Body of pancreas (tissue), 4 donors: Measurements from ENCODE around the gene BCAS4.

Experiments used
- POLR2A ChIP-seq, 3 donors: fragments of 450-650 bp; IDR thresholded peaks; one replicate each; pipeline ENCODE4 v1.6.1; 2016; ENCODE audit warnings: antibody characterized with exemption in 3 of 3, mild to moderate bottlenecking in 2 of 3
- TF ChIP-seq, protein P1 (sequence below), 7 experiments: fragments of 450-650 bp in 4 of 7; fragments of 200-600 bp in 3 of 7; sonication (generic) in 3 of 7; IDR thresholded peaks; one replicate each; pipeline ENCODE4 v1.5.1; 2016 to 2019; ENCODE audit warnings: antibody characterized with exemption in 7 of 7

DNA sequence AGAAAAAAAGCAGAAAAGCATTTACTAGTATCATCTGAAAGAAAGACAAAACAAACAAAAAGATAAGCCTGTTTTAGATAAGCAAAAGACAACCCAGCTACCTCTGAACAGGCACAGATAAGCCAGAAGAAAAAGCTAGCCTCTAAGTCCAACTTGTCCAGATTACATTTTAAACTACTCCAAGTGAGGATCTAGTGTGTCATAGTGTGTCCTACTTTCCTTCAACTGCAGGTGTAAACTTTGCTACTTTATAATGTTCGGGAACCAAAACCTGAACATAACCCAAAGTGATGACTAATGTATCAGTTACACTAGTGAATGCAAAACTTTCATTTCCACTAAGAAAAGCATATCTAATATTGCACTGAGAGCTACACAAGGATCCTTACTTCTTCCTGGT is 116.9 kb downstream of the BCAS4 start:
- TF ChIP-seq, protein P1, sequence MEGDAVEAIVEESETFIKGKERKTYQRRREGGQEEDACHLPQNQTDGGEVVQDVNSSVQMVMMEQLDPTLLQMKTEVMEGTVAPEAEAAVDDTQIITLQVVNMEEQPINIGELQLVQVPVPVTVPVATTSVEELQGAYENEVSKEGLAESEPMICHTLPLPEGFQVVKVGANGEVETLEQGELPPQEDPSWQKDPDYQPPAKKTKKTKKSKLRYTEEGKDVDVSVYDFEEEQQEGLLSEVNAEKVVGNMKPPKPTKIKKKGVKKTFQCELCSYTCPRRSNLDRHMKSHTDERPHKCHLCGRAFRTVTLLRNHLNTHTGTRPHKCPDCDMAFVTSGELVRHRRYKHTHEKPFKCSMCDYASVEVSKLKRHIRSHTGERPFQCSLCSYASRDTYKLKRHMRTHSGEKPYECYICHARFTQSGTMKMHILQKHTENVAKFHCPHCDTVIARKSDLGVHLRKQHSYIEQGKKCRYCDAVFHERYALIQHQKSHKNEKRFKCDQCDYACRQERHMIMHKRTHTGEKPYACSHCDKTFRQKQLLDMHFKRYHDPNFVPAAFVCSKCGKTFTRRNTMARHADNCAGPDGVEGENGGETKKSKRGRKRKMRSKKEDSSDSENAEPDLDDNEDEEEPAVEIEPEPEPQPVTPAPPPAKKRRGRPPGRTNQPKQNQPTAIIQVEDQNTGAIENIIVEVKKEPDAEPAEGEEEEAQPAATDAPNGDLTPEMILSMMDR (IDR thresholded peaks at IDR 0.05), result no peak
- no peak for TF ChIP-seq POLR2A (IDR thresholded peaks at IDR 0.05)
